IPS-20b (cell line): ENCODE results near the gene PIGL.
A peak's percentile ranks its signal among the peaks of the same experiment; 100 is the strongest.
"Not testable (repeated sequence)": the region's sequence is repeated elsewhere in the genome, so short reads cannot be mapped to it uniquely, and the experiment has no call there.

Experiments
- H3K27ac ChIP-seq: one replicate; pipeline ENCODE4 v1.5.1; 2013; ENCODE audit warnings: low read length
- H3K27me3 ChIP-seq: 2 replicates; pipeline ENCODE4 v1.6.1; 2013; ENCODE audit warnings: mild to moderate bottlenecking, low read length, inconsistent platforms; ENCODE audit not compliant: insufficient read depth
- H3K36me3 ChIP-seq: 2 replicates; pipeline ENCODE4 v1.6.1; 2013; ENCODE audit warnings: low read depth, mild to moderate bottlenecking, inconsistent platforms, low read length, moderate library complexity; ENCODE audit not compliant: insufficient read depth
- H3K4me1 ChIP-seq: 2 replicates; pipeline ENCODE4 v1.6.1; 2013; ENCODE audit warnings: mild to moderate bottlenecking, control low read depth, inconsistent platforms, low read length, moderate library complexity; ENCODE audit not compliant: insufficient read depth
- H3K4me3 ChIP-seq: 2 replicates; pipeline ENCODE4 v1.5.1; 2013; ENCODE audit warnings: mild to moderate bottlenecking, low read length, inconsistent platforms
- H3K9ac ChIP-seq: 2 replicates; pipeline ENCODE4 v1.6.1; 2013; ENCODE audit warnings: low read depth, mild to moderate bottlenecking, inconsistent platforms, low read length, moderate library complexity
- H3K9me3 ChIP-seq: 2 replicates; pipeline ENCODE4 v1.6.1; 2013; ENCODE audit warnings: mild to moderate bottlenecking, low read depth, low read length, inconsistent platforms; ENCODE audit not compliant: insufficient read depth

PIGL gene

GRCh38 chr17:16217002-16217635 lies at the start of gene PIGL:
Gene PIGL, plus strand, starts transcription at chr17:16217210. Its CDS starts 17 bp downstream, at chr17:16217227.
- Histone ChIP-seq H3K27me3 (no peaks in the 10 kb centered on the region), H3K27ac (peak within 1 kb of the TSS; percentile 94), H3K36me3 (0 out of 2 replicates have a peak, but pooled peaks cover 5% of the 10 kb centered on the region), H3K9ac (peak within 1 kb of the TSS; percentile 94), H3K4me1 (peaks cover 6% of the 10 kb centered on the region; the same call in 1 of the 2 replicates), H3K9me3 (no peaks in the 10 kb centered on the region), H3K4me3 (peak within 1 kb of the TSS; percentile 98)

GRCh38 chr17:16171613-16172012 lies 45.4 kb upstream of the PIGL start:
- Histone ChIP-seq H3K36me3 (peaks cover 25% of the 10 kb centered on the region), H3K4me3 (no peak overlapping the region), H3K9me3 (no peaks in the 10 kb centered on the region), H3K27me3 (no peaks in the 10 kb centered on the region), H3K27ac (no peak overlapping the region), H3K9ac (no peak overlapping the region), H3K4me1 (no peaks in the 10 kb centered on the region)

GRCh38 chr17:16178836-16179235 lies 38.2 kb upstream of the PIGL start:
- H3K9ac ChIP-seq = no peak overlapping the region
- no peaks in the 10 kb centered on the region for H3K27me3 ChIP-seq
- no peaks in the 10 kb centered on the region for H3K36me3 ChIP-seq
- no peaks in the 10 kb centered on the region for H3K9me3 ChIP-seq
- H3K4me3 ChIP-seq = no peak overlapping the region
- H3K4me1 ChIP-seq = no peaks in the 10 kb centered on the region
- H3K27ac ChIP-seq = no peak overlapping the region

GRCh38 chr17:16181581-16181980 lies 35.4 kb upstream of the PIGL start:
- H3K9me3 ChIP-seq = no peaks in the 10 kb centered on the region
- no peaks in the 10 kb centered on the region for H3K27me3 ChIP-seq
- H3K9ac ChIP-seq = no peak overlapping the region
- H3K4me1 ChIP-seq = no peaks in the 10 kb centered on the region
- peaks cover 22% of the 10 kb centered on the region for H3K36me3 ChIP-seq
- H3K4me3 ChIP-seq = no peak overlapping the region
- H3K27ac ChIP-seq = no peak overlapping the region

GRCh38 chr17:16187642-16188041 lies 29.4 kb upstream of the PIGL start:
- H3K27ac ChIP-seq = no peak overlapping the region
- H3K9me3 ChIP-seq = no peaks in the 10 kb centered on the region
- H3K4me1 ChIP-seq = no peaks in the 10 kb centered on the region
- H3K27me3 ChIP-seq = no peaks in the 10 kb centered on the region
- H3K36me3 ChIP-seq = peaks cover 47% of the 10 kb centered on the region
- no peak overlapping the region for H3K4me3 ChIP-seq
- no peak overlapping the region for H3K9ac ChIP-seq

GRCh38 chr17:16189791-16190348 lies 27.1 kb upstream of the PIGL start:
- Histone ChIP-seq H3K9ac (no peak overlapping the region), H3K27me3 (no peaks in the 10 kb centered on the region), H3K4me3 (no peak overlapping the region), H3K36me3 (peaks cover 53% of the 10 kb centered on the region), H3K4me1 (no peaks in the 10 kb centered on the region), H3K9me3 (no peaks in the 10 kb centered on the region), H3K27ac (no peak overlapping the region)

GRCh38 chr17:16190703-16191360 lies 26.2 kb upstream of the PIGL start:
- H3K27ac ChIP-seq = no peak overlapping the region
- H3K4me1 ChIP-seq = no peaks in the 10 kb centered on the region
- no peaks in the 10 kb centered on the region for H3K27me3 ChIP-seq
- H3K9me3 ChIP-seq = no peaks in the 10 kb centered on the region
- H3K9ac ChIP-seq = no peak overlapping the region
- H3K36me3 ChIP-seq = peaks cover 46% of the 10 kb centered on the region
- no peak overlapping the region for H3K4me3 ChIP-seq

GRCh38 chr17:16191604-16192003 lies 25.4 kb upstream of the PIGL start:
- no peaks in the 10 kb centered on the region for H3K4me1 ChIP-seq
- H3K9me3 ChIP-seq = no peaks in the 10 kb centered on the region
- H3K27ac ChIP-seq = no peak overlapping the region
- H3K4me3 ChIP-seq = no peak overlapping the region
- no peaks in the 10 kb centered on the region for H3K27me3 ChIP-seq
- H3K36me3 ChIP-seq = peaks cover 39% of the 10 kb centered on the region
- no peak overlapping the region for H3K9ac ChIP-seq

GRCh38 chr17:16194307-16194835 lies 22.6 kb upstream of the PIGL start:
- H3K9me3 ChIP-seq, H3K4me3 ChIP-seq, H3K27ac ChIP-seq, H3K27me3 ChIP-seq, H3K4me1 ChIP-seq, H3K9ac ChIP-seq: not testable (repeated sequence)
- peaks cover 34% of the 10 kb centered on the region for H3K36me3 ChIP-seq

GRCh38 chr17:16197276-16197675 lies 19.7 kb upstream of the PIGL start:
- Histone ChIP-seq H3K4me3 (no peak overlapping the region), H3K4me1 (peaks cover 10% of the 10 kb centered on the region; the same call in 1 of the 2 replicates), H3K36me3 (peaks cover 19% of the 10 kb centered on the region), H3K9me3 (no peaks in the 10 kb centered on the region), H3K27me3 (no peaks in the 10 kb centered on the region), H3K9ac (no peak overlapping the region), H3K27ac (no peak overlapping the region)

GRCh38 chr17:16199093-16199492 lies 17.9 kb upstream of the PIGL start:
- no peak overlapping the region for H3K27ac ChIP-seq
- H3K9ac ChIP-seq = no peak overlapping the region

GRCh38 chr17:16201693-16202131 lies 15.3 kb upstream of the PIGL start:
- not testable (repeated sequence) for H3K36me3 ChIP-seq, H3K27ac ChIP-seq, H3K9ac ChIP-seq, H3K9me3 ChIP-seq, H3K4me3 ChIP-seq, H3K27me3 ChIP-seq
- peaks cover 16% of the 10 kb centered on the region; the same call in 1 of the 2 replicates for H3K4me1 ChIP-seq

More at GRCh38 chr17:16199093-16199492, 17.9 kb upstream of the PIGL start:
- H3K4me3 ChIP-seq = peak overlapping the region; percentile 37; the same call in 1 of the 2 replicates
- peaks cover 16% of the 10 kb centered on the region; the same call in 1 of the 2 replicates for H3K4me1 ChIP-seq
- no peaks in the 10 kb centered on the region for H3K27me3 ChIP-seq
- H3K36me3 ChIP-seq = peaks cover 7% of the 10 kb centered on the region
- H3K9me3 ChIP-seq = no peaks in the 10 kb centered on the region
